Measurements from ENCODE around the gene KIF20B. TPM values are rescaled to one million over a fixed set of nuclear protein-coding genes. Genes with fewer than 3 reads are reported as not detected.

KIF20B gene
- total RNA-seq, 4 donors from 2014 or later = 1.4 to 2.1 (median 1.8) TPM

- H3K36me3 ChIP-seq = peaks cover 0 to 12% (median 0%) of the 10 kb centered on the region in 4 donors
- no peak overlapping the region for H3K4me3 ChIP-seq
- no peak overlapping the region for H3K27ac ChIP-seq (replicated peaks in 1 of 4)
- no peak for DNase-seq (ENCODE audit: extremely low spot score)
- TF ChIP-seq EP300 (IDR thresholded peaks at IDR 0.05) = no peak
- TF ChIP-seq POLR2AphosphoS5 (IDR thresholded peaks at IDR 0.05) = no peak
- no peak for TF ChIP-seq POLR2A (IDR thresholded peaks at IDR 0.05; ENCODE audit: low read depth)
- no peak for TF ChIP-seq CTCF (IDR thresholded peaks at IDR 0.05)
- H3K4me1 ChIP-seq = no peaks in the 10 kb centered on the region
- 86% methylated on average over 1 of the region's 1 CpG for WGBS
- intact Hi-C loops (cut with DNase I) = no loop called here
- H3K9me3 ChIP-seq = no peaks in the 10 kb centered on the region
- H3K27me3 ChIP-seq = no peaks in the 10 kb centered on the region
These were observed 71.7 kb downstream of the KIF20B start for GRCh38 chr10:89773081-89773480.

DNA sequence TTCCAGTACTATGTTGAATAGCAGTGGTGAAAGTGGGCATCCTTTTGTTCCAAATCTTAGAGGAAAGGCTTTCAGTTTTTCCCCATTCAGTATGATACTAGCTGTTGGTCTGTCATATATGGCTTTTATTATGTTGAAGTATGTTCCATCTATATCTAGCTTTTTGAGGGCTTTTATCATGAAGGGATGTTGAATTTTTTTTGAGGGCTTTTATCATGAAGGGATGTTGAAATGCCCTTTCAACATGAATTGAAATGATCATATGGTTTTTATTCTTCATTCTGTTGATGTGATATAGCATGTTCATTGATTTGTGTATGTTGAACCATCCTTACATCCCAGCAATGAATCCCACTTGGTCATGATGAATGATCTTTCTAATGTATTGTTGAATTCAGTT lies 75.3 kb downstream of the KIF20B start:
- no peaks in the 10 kb centered on the region for H3K36me3 ChIP-seq
- no peak for DNase-seq (ENCODE audit: extremely low spot score)
- no peaks in the 10 kb centered on the region for H3K27me3 ChIP-seq
- no peak overlapping the region for H3K27ac ChIP-seq (replicated peaks in 1 of 4)
- H3K9me3 ChIP-seq = no peaks in the 10 kb centered on the region
- H3K4me3 ChIP-seq = no peak overlapping the region
- no peak for TF ChIP-seq CTCF (IDR thresholded peaks at IDR 0.05)
- TF ChIP-seq POLR2AphosphoS5 (IDR thresholded peaks at IDR 0.05) = no peak
- TF ChIP-seq POLR2A (IDR thresholded peaks at IDR 0.05; ENCODE audit: low read depth) = no peak
- TF ChIP-seq EP300 (IDR thresholded peaks at IDR 0.05) = no peak
- H3K4me1 ChIP-seq = no peaks in the 10 kb centered on the region
- intact Hi-C loops (cut with DNase I) = no loop called here

GRCh38 chr10:89782470-89782869 lies 81.1 kb downstream of the KIF20B start:
- 96% methylated on average over 2 of the region's 2 CpGs for WGBS
- intact Hi-C loops (cut with DNase I) = no loop called here
- Histone ChIP-seq H3K27me3 (no peaks in the 10 kb centered on the region), H3K36me3 (no peaks in the 10 kb centered on the region), H3K9me3 (no peaks in the 10 kb centered on the region), H3K4me3 (no peak overlapping the region), H3K4me1 (no peaks in the 10 kb centered on the region), H3K27ac (replicated peaks in 1 of 4) (no peak overlapping the region)
- no peak for TF ChIP-seq POLR2AphosphoS5 (IDR thresholded peaks at IDR 0.05)
- no peak for TF ChIP-seq POLR2A (IDR thresholded peaks at IDR 0.05; ENCODE audit: low read depth)
- TF ChIP-seq CTCF (IDR thresholded peaks at IDR 0.05) = no peak
- no peak for TF ChIP-seq EP300 (IDR thresholded peaks at IDR 0.05)
- no peak for DNase-seq (ENCODE audit: extremely low spot score)

DNA sequence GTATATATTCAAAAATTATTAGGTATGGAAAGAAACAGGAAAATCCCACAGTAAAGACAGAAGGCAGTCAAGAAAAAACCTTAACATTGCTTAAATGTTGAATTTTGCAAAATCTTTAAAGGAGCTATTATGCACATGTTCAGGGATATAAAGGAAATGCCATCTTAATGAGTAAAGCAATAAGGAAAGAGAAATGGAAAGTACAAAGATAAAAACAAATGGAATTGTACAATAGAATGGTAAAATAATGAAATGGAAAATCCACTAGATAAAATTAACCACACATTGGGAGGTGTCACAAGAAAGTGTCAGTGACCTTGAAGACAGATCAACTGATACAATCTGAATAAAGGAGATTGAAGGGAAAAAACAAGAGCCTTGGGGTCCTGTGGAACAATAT lies 82.0 kb downstream of the KIF20B start:
- no peak for TF ChIP-seq POLR2A (IDR thresholded peaks at IDR 0.05; ENCODE audit: low read depth)
- TF ChIP-seq EP300 (IDR thresholded peaks at IDR 0.05) = no peak
- TF ChIP-seq POLR2AphosphoS5 (IDR thresholded peaks at IDR 0.05) = no peak
- no peak for TF ChIP-seq CTCF (IDR thresholded peaks at IDR 0.05)
- no peak for DNase-seq (ENCODE audit: extremely low spot score)
- H3K27ac ChIP-seq (replicated peaks in 1 of 4) = no peak overlapping the region
- H3K9me3 ChIP-seq = no peaks in the 10 kb centered on the region
- intact Hi-C loops (cut with DNase I) = no loop called here
- no peaks in the 10 kb centered on the region for H3K27me3 ChIP-seq
- H3K4me3 ChIP-seq = no peak overlapping the region
- no peaks in the 10 kb centered on the region for H3K4me1 ChIP-seq
- H3K36me3 ChIP-seq = no peaks in the 10 kb centered on the region

DNA sequence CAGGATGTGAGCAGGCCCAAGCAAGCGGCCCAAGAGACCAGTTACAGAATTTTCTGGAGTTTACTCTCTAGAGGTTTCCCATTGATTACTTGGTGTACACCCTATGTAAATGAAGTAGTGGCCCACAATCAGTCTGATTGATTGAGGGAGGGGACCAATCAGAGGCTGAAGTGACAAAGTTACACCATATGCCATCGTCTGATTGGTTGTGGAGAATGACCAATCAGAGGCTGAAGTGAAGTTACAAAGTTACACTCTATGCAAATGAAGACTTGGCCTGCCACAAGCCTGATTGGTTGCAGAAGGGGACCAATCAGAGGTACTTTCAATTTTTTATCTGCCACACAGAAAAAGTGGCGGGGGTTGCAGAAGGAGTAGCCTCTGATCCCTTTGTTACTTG lies 83.7 kb downstream of the KIF20B start:
- H3K4me3 ChIP-seq = no peak overlapping the region
- no peaks in the 10 kb centered on the region for H3K27me3 ChIP-seq
- H3K9me3 ChIP-seq = no peaks in the 10 kb centered on the region
- intact Hi-C loops (cut with DNase I) = no loop called here
- no peaks in the 10 kb centered on the region for H3K4me1 ChIP-seq
- TF ChIP-seq POLR2A (IDR thresholded peaks at IDR 0.05; ENCODE audit: low read depth) (no peak), EP300 (IDR thresholded peaks at IDR 0.05) (no peak), CTCF (IDR thresholded peaks at IDR 0.05) (no peak), POLR2AphosphoS5 (IDR thresholded peaks at IDR 0.05) (no peak)
- WGBS = 99% methylated on average over 3 of the region's 3 CpGs
- H3K36me3 ChIP-seq = no peaks in the 10 kb centered on the region
- H3K27ac ChIP-seq (replicated peaks in 1 of 4) = no peak overlapping the region
- DNase-seq (ENCODE audit: extremely low spot score) = no peak
